Nephron (organoid): ENCODE measurements around the gene DHRS1.

ENCODE experiments used
- H3K27ac Mint-ChIP-seq, 3 experiments: 2 replicates each; pipeline ENCODE4 v1.8.0; 2020; ENCODE audit warnings: mixed read lengths in 3 of 3, mild to moderate bottlenecking in 2 of 3, moderate library complexity in 1 of 3
- H3K27me3 Mint-ChIP-seq: 2 replicates; pipeline ENCODE4 v1.8.0; 2021; ENCODE audit warnings: low read depth, mild to moderate bottlenecking, moderate library complexity, mixed read lengths
- H3K36me3 Mint-ChIP-seq: 2 replicates; pipeline ENCODE4 v1.8.0; 2020; ENCODE audit warnings: low read depth, mixed read lengths
- H3K4me1 Mint-ChIP-seq: 2 replicates; pipeline ENCODE4 v1.8.0; 2020; ENCODE audit warnings: mixed read lengths
- H3K4me3 Mint-ChIP-seq, 3 experiments: 2 replicates each; pipeline ENCODE4 v1.8.0; 2020; ENCODE audit warnings: mild to moderate bottlenecking in 3 of 3, mixed read lengths in 3 of 3, moderate library complexity in 2 of 3
- H3K9me3 Mint-ChIP-seq: 2 replicates; pipeline ENCODE4 v1.8.0; 2020; ENCODE audit warnings: mixed read lengths
- TF ChIP-seq, protein P1 (sequence below), 3 experiments: fragments of 200-600 bp; sonication (generic); IDR thresholded peaks; one replicate each; pipeline ENCODE4 v1.5.0; 2021; ENCODE audit warnings: antibody characterized with exemption in 3 of 3; ENCODE audit not compliant: unreplicated experiment in 3 of 3

Gene DHRS1

DNA sequence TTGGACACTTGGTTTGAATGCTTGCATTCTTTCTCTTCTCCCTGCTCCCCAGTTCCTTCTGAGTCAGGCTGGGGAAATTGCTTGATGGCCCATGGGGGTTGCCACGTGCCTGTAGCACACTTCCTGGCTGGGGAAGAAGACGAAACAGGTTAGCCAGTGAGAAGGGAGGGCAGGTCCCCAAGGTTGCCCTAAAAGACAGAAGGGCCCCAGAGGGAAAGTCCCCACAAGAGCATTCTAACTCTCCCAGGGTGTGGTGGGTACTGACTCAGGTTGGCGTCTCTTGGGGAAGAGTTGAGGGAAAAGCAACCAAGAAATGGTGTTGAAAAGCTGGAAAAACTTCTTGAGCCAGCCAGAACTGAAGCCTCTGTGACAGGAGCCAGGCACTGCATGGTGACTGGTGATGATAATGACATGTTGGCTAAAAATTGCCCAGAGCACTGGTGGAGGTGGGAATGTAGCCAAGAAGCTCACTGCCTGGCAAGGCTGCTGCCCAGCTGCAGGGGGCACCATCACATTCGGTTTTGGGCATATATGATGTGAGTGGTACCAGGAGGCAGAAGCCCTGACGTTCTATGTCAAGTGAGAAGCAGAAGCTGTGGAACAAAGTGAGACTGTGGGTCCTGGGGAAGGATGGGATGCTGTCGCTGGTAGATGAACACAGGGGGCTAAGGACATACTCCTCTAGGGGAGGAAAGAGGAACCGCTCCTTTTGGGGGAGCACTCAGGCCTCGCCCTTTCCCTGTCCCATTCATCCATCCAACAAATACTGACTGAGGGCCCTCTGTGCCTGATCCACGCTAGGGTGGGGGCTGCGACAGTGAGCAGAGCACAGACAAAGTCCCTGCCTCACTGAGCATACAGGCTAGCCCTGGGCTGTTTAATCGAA, 20.0 kb downstream of the DHRS1 start:
- no peak overlapping the region for H3K27ac Mint-ChIP-seq
- no peaks in the 10 kb centered on the region for H3K27me3 Mint-ChIP-seq
- TF ChIP-seq, protein P1, sequence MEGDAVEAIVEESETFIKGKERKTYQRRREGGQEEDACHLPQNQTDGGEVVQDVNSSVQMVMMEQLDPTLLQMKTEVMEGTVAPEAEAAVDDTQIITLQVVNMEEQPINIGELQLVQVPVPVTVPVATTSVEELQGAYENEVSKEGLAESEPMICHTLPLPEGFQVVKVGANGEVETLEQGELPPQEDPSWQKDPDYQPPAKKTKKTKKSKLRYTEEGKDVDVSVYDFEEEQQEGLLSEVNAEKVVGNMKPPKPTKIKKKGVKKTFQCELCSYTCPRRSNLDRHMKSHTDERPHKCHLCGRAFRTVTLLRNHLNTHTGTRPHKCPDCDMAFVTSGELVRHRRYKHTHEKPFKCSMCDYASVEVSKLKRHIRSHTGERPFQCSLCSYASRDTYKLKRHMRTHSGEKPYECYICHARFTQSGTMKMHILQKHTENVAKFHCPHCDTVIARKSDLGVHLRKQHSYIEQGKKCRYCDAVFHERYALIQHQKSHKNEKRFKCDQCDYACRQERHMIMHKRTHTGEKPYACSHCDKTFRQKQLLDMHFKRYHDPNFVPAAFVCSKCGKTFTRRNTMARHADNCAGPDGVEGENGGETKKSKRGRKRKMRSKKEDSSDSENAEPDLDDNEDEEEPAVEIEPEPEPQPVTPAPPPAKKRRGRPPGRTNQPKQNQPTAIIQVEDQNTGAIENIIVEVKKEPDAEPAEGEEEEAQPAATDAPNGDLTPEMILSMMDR (IDR thresholded peaks at IDR 0.05; ENCODE audit: unreplicated experiment in 3 of 3): no peak
- no peaks in the 10 kb centered on the region for H3K36me3 Mint-ChIP-seq
- no peaks in the 10 kb centered on the region for H3K4me1 Mint-ChIP-seq
- no peak overlapping the region for H3K4me3 Mint-ChIP-seq
- no peaks in the 10 kb centered on the region for H3K9me3 Mint-ChIP-seq

DNA sequence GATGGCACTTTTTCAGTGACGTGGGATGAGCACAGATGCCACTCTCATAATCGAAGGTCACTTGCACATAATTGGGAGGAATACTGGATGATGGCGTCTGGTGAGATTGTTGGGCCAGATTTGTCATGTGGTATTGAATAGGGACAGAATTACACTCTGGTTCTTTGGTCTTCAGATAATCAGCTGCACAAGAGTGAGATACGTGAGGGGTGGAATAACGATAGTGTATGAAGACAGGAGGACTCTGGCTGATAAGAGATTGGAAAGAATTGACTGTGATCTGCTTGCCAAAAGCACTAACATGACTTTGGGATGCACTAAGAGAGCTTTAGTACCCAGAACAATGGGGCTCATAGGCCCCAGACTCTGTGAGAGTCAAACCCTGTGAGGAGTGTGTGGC, 21.2 kb downstream of the DHRS1 start:
- H3K27me3 Mint-ChIP-seq: no peaks in the 10 kb centered on the region
- no peak overlapping the region for H3K4me3 Mint-ChIP-seq
- no peaks in the 10 kb centered on the region for H3K36me3 Mint-ChIP-seq
- no peaks in the 10 kb centered on the region for H3K9me3 Mint-ChIP-seq
- no peak overlapping the region for H3K27ac Mint-ChIP-seq
- TF ChIP-seq, protein P1 (IDR thresholded peaks at IDR 0.05; ENCODE audit: unreplicated experiment in 3 of 3): no peak
- H3K4me1 Mint-ChIP-seq: no peaks in the 10 kb centered on the region

DNA sequence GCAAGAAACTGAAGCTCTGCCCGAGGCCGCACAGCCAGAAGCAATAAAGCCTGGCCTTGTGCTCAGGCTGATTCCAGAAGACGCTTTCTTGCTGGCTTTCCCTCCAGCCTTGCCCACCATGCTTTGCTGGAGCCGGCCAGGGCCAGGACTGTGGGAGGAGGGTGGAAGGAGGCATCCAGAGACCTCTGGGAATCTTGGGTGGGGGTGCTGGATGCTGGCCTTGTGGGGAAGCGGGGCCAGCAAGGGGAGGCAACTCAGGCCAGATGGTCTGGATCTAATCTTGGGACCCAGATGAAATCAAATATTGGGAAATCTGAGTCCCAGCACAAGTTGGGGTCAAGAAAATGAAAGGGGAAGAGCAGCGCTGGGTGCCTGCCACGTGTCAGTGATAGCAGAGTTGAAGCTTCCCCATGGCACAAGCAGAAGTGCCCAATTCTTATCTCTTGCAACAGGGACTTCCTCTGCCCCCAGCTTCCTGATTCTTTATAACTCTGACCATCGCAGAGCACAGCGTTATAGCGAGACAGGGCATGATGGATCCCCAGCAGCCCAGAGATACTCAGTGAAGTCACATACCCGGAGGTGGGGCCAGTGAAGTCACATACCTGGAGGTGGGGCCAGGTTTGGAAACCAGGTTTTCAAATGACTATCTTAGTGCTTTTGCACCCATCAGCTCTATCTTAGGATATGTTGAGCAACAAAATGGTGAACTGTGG, 21.8 kb downstream of the DHRS1 start:
- H3K27me3 Mint-ChIP-seq: no peaks in the 10 kb centered on the region
- no peak overlapping the region for H3K4me3 Mint-ChIP-seq
- TF ChIP-seq, protein P1 (IDR thresholded peaks at IDR 0.05; ENCODE audit: unreplicated experiment in 3 of 3): no peak
- no peaks in the 10 kb centered on the region for H3K9me3 Mint-ChIP-seq
- H3K4me1 Mint-ChIP-seq: no peaks in the 10 kb centered on the region
- no peaks in the 10 kb centered on the region for H3K36me3 Mint-ChIP-seq
- H3K27ac Mint-ChIP-seq: no peak overlapping the region

DNA sequence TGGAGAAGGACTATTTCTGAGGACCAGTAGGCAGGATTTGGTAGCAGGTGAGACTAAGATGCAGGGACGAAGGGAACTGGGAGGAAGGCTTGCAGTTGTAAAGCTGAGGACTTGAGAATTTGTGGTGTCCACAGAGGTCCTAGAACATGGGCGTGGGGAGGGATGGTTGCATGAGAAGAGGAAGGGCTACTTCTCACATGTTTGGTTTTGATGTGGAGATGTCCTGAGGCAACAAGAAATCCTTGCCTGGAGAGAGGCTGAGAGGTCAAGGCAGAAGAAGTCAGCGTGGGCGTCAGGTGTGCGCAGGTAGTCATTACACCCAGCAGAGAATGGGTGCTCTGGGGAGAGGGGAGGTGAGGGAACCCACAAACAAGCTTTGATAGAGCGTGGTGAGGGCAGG, 22.5 kb downstream of the DHRS1 start:
- Mint-ChIP-seq H3K9me3 (no peaks in the 10 kb centered on the region), H3K4me3 (no peak overlapping the region)

DNA sequence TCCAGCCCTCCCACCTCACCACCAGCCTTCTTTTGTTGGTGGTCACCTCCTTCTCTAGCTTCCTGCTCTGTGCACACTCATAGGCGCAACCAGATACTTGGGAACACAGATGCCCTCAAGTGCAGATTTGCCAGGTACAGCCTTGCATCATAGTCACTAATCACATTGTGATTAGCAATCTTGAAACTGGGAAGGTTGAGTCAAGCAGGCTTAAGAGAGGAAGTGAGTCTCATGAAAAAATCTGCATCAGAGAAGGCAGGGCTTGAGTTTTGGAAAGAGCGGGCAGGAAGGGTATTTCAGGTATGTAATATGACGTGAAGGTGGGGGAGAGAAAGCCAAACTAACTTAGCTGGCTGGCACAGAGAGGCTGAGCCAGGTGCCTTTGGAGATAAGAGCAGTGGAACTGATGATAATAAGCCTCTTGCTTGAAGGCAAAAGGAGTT, 25.5 kb downstream of the DHRS1 start:
- Mint-ChIP-seq H3K9me3 (no peaks in the 10 kb centered on the region), H3K4me3 (no peak overlapping the region), H3K27me3 (no peaks in the 10 kb centered on the region), H3K4me1 (peaks cover 14% of the 10 kb centered on the region), H3K27ac (no peak overlapping the region), H3K36me3 (no peaks in the 10 kb centered on the region)
- TF ChIP-seq, protein P1 (IDR thresholded peaks at IDR 0.05; ENCODE audit: unreplicated experiment in 3 of 3): no peak

More for the DNA sequence above, 22.5 kb downstream of the DHRS1 start:
- TF ChIP-seq, protein P1 (IDR thresholded peaks at IDR 0.05; ENCODE audit: unreplicated experiment in 3 of 3): no peak
- H3K27me3 Mint-ChIP-seq: no peaks in the 10 kb centered on the region
- no peaks in the 10 kb centered on the region for H3K36me3 Mint-ChIP-seq
- peaks cover 7% of the 10 kb centered on the region for H3K4me1 Mint-ChIP-seq
- H3K27ac Mint-ChIP-seq: no peak overlapping the region
